ENCODE data around the gene SLC35B1.

GRCh38 chr17:49674507-49674906, 33.3 kb downstream of the SLC35B1 start:
- TF ChIP-seq GATA2 (IDR thresholded peaks at IDR 0.05; ENCODE audit: low read depth, low read length) (no peak), GATA3 (IDR thresholded peaks at IDR 0.05; ENCODE audit: low read depth, low read length) (no peak)

All from SH-SY5Y (cell line).